ENCODE results near the gene CYSLTR2.
"Not testable (repeated sequence)": the region's sequence is repeated elsewhere in the genome, so short reads cannot be mapped to it uniquely, and the experiment has no call there.

- not testable (repeated sequence) for TF ChIP-seq EZH2 (IDR thresholded peaks at IDR 0.05; ENCODE audit: insufficient read depth, low read length)
- TF ChIP-seq, protein P1, sequence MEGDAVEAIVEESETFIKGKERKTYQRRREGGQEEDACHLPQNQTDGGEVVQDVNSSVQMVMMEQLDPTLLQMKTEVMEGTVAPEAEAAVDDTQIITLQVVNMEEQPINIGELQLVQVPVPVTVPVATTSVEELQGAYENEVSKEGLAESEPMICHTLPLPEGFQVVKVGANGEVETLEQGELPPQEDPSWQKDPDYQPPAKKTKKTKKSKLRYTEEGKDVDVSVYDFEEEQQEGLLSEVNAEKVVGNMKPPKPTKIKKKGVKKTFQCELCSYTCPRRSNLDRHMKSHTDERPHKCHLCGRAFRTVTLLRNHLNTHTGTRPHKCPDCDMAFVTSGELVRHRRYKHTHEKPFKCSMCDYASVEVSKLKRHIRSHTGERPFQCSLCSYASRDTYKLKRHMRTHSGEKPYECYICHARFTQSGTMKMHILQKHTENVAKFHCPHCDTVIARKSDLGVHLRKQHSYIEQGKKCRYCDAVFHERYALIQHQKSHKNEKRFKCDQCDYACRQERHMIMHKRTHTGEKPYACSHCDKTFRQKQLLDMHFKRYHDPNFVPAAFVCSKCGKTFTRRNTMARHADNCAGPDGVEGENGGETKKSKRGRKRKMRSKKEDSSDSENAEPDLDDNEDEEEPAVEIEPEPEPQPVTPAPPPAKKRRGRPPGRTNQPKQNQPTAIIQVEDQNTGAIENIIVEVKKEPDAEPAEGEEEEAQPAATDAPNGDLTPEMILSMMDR (IDR thresholded peaks at IDR 0.05; ENCODE audit: insufficient read depth, low read depth, low read length): not testable (repeated sequence)
These were observed 42.9 kb downstream of the CYSLTR2 start for GRCh38 chr13:48696676-48697075.
